ENCODE measurements around the gene BRMS1. TPM values are rescaled to one million over a fixed set of nuclear protein-coding genes. Genes with fewer than 3 reads are reported as not detected.
"Not testable (repeated sequence)": the region's sequence is repeated elsewhere in the genome, so short reads cannot be mapped to it uniquely, and the experiment has no call there.

BRMS1 gene
- total RNA-seq, 4 donors from 2014 or later = 36.7 to 59.2 (median 42.0) TPM

GRCh38 chr11:66323684-66324083 lies 21.2 kb downstream of the BRMS1 start:
- ATAC-seq (ENCODE audit: low FRiP score) = no peak
- no peak for TF ChIP-seq CTCF (IDR thresholded peaks at IDR 0.05)

GRCh38 chr11:66322732-66323427 lies 22.0 kb downstream of the BRMS1 start:
- TF ChIP-seq CTCF (IDR thresholded peaks at IDR 0.05) = no peak
- no peak for DNase-seq (ENCODE audit: low spot score)
- no peak for ATAC-seq (ENCODE audit: low FRiP score)

More at GRCh38 chr11:66323684-66324083, 21.2 kb downstream of the BRMS1 start:
- no peak for DNase-seq (ENCODE audit: low spot score)

- ATAC-seq (ENCODE audit: low FRiP score) (no peak), DNase-seq (ENCODE audit: low spot score) (no peak)
These were observed 23.3 kb downstream of the BRMS1 start for GRCh38 chr11:66321606-66322005.

GRCh38 chr11:66320748-66321147 lies 24.2 kb downstream of the BRMS1 start:
- ATAC-seq (ENCODE audit: low FRiP score) = not testable (repeated sequence)

More at GRCh38 chr11:66321606-66322005, 23.3 kb downstream of the BRMS1 start:
- no peak for TF ChIP-seq CTCF (IDR thresholded peaks at IDR 0.05)

GRCh38 chr11:66320289-66320688 lies 24.6 kb downstream of the BRMS1 start:
- DNase-seq (ENCODE audit: low spot score); ATAC-seq (ENCODE audit: low FRiP score): not testable (repeated sequence)

More at GRCh38 chr11:66320748-66321147, 24.2 kb downstream of the BRMS1 start:
- not testable (repeated sequence) for DNase-seq (ENCODE audit: low spot score)

- no peak for TF ChIP-seq CTCF (IDR thresholded peaks at IDR 0.05)
- ATAC-seq (ENCODE audit: low FRiP score) = peak; percentile 12
These were observed 26.3 kb downstream of the BRMS1 start for GRCh38 chr11:66318600-66318970.

GRCh38 chr11:66317723-66318599 lies 26.9 kb downstream of the BRMS1 start:
- no peak for TF ChIP-seq CTCF (IDR thresholded peaks at IDR 0.05)
- ATAC-seq (ENCODE audit: low FRiP score) (peak; percentile 47), DNase-seq (ENCODE audit: low spot score) (no peak)

More at GRCh38 chr11:66318600-66318970, 26.3 kb downstream of the BRMS1 start:
- DNase-seq (ENCODE audit: low spot score) = no peak

- ATAC-seq (ENCODE audit: low FRiP score) (no peak), DNase-seq (ENCODE audit: low spot score) (no peak)
- TF ChIP-seq CTCF (IDR thresholded peaks at IDR 0.05) = no peak
These were observed 27.6 kb downstream of the BRMS1 start for GRCh38 chr11:66317322-66317722.

Data from omental fat pad (tissue), 4 donors.